Ascending aorta (tissue), 2 donors: ENCODE results near the gene GNAQ. TPM values are rescaled to one million over a fixed set of nuclear protein-coding genes. Genes with fewer than 3 reads are reported as not detected.
A peak's percentile ranks its signal among the peaks of the same experiment; 100 is the strongest.

ENCODE experiments used
- DNase-seq, 2 donors: peaks; one replicate each; pipeline ENCODE4 v3.0.0-alpha.2; 2019; ENCODE audit warnings: low spot score in 2 of 2
- H3K27ac ChIP-seq, 2 donors: fragments of 200-600 bp; sonication (generic); one replicate each; pipeline ENCODE4 v1.5.1; 2016 to 2017; ENCODE audit warnings: mild to moderate bottlenecking in 1 of 2
- H3K27me3 ChIP-seq: fragments of 200-600 bp; sonication (generic); one replicate; pipeline ENCODE4 v1.5.1; 2017
- H3K36me3 ChIP-seq, 2 donors: fragments of 200-600 bp; sonication (generic); one replicate each; pipeline ENCODE4 v1.5.1; 2016
- H3K4me1 ChIP-seq, 2 donors: fragments of 200-600 bp; sonication (generic); one replicate each; pipeline ENCODE4 v1.5.1; 2016 to 2017; ENCODE audit warnings: mild to moderate bottlenecking in 1 of 2
- H3K4me3 ChIP-seq, 2 donors: fragments of 200-600 bp; sonication (generic); one replicate each; pipeline ENCODE4 v1.5.1; 2016 to 2017; ENCODE audit warnings: mild to moderate bottlenecking in 1 of 2
- H3K9me3 ChIP-seq, 2 donors: fragments of 200-600 bp; sonication (generic); one replicate each; pipeline ENCODE4 v1.5.1; 2016
- intact Hi-C: fragments of 100-400 bp; cut with DNase I; formaldehyde crosslinking; loops from one replicate; pipeline ENCODE4 v1.15.1; 2023
- total RNA-seq: library from RNA; depleted of rRNA; stranded (reverse); fragments of >200 nt; gene quantifications from one replicate; pipeline ENCODE4 v1.1.0, GENCODE V29; 2016
- TF ChIP-seq, protein P1 (sequence below), 3 experiments: fragments of 200-600 bp in 2 of 3; fragments of 450-650 bp in 1 of 3; sonication (generic) in 2 of 3; IDR thresholded peaks; one replicate each; pipeline ENCODE4 v1.5.1; 2016 to 2019; ENCODE audit warnings: antibody characterized with exemption in 3 of 3, mild to moderate bottlenecking in 1 of 3, moderate library complexity in 1 of 3

GNAQ gene
- total RNA-seq, 1 donor from 2014 or later: 29.2 TPM

DNA sequence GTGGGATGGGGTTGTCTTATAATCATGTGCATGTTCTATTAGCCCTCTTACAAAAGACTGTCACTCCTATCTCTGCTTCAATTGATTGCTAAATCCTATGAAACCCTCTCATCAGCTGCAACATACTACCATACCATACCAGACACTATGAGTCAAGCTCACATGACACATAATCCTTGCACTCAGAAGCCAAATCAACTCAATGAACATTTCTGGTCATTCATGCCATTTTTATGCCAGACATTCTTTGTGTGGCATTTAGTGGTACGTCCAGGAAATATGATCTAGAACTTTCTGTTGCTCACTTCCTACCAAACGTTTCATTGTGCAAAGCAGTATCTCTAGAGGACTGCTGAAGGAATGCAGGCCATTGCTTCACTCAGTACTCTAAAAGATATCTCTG lies 224.3 kb downstream of the GNAQ start:
- intact Hi-C loops: loop anchor here (5.0 kb wide), 1 partner anchor 40 kb away; no protein-coding TSS in a partner anchor
- Histone ChIP-seq H3K4me1 (no peaks in the 10 kb centered on the region), H3K36me3 (no peaks in the 10 kb centered on the region), H3K27me3 (no peaks in the 10 kb centered on the region), H3K9me3 (no peaks in the 10 kb centered on the region), H3K4me3 (no peak overlapping the region), H3K27ac (peak overlapping the region in 1 of 2 donors; percentile 17)
- TF ChIP-seq, protein P1, sequence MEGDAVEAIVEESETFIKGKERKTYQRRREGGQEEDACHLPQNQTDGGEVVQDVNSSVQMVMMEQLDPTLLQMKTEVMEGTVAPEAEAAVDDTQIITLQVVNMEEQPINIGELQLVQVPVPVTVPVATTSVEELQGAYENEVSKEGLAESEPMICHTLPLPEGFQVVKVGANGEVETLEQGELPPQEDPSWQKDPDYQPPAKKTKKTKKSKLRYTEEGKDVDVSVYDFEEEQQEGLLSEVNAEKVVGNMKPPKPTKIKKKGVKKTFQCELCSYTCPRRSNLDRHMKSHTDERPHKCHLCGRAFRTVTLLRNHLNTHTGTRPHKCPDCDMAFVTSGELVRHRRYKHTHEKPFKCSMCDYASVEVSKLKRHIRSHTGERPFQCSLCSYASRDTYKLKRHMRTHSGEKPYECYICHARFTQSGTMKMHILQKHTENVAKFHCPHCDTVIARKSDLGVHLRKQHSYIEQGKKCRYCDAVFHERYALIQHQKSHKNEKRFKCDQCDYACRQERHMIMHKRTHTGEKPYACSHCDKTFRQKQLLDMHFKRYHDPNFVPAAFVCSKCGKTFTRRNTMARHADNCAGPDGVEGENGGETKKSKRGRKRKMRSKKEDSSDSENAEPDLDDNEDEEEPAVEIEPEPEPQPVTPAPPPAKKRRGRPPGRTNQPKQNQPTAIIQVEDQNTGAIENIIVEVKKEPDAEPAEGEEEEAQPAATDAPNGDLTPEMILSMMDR (IDR thresholded peaks at IDR 0.05): no peak
- DNase-seq: no peak

DNA sequence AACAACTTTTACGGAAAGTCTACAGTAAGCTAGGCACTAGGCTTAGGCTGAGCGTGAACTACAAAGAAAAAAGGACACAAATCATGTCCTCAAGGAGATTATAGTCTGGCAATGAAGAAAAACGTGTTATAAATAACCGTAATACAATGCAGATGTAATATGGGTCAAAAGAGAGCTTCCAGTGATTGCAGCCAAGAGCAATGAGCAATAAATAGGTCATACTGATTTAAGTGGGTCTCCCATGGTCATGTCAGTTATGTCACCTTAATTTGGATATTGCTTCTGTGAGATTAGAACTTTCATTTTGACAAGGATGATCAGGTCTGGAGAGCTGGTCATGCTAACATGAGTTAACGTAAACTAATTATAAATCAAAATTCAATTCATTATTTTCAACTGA lies 224.9 kb downstream of the GNAQ start:
- H3K27ac ChIP-seq: no peak overlapping the region
- TF ChIP-seq, protein P1 (IDR thresholded peaks at IDR 0.05): no peak
- H3K27me3 ChIP-seq: no peaks in the 10 kb centered on the region
- no peaks in the 10 kb centered on the region for H3K9me3 ChIP-seq
- DNase-seq: no peak
- H3K4me3 ChIP-seq: no peak overlapping the region
- H3K4me1 ChIP-seq: no peaks in the 10 kb centered on the region
- intact Hi-C loops: loop anchor here (5.0 kb wide), 1 partner anchor 41 kb away; no protein-coding TSS in a partner anchor
- no peaks in the 10 kb centered on the region for H3K36me3 ChIP-seq

DNA sequence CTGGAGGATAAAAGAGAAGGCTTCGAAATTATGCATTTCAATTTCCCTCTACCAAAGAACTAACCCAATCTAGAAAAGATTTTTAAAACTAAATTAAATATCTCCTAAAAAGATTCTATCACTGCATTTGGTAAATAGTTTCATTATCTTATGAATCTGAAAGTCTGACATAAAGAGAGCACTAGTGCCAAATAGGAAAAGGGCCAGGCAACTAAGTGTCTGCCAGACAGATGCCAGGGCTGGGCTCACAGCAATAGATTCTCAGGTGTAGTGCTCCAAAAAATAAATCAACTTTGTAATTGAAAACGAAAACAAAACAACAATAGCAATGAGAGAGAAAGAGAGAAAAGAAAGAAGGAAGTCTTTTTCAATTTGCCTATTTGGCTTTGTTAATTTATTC lies 225.8 kb downstream of the GNAQ start:
- TF ChIP-seq, protein P1 (IDR thresholded peaks at IDR 0.05): no peak
- intact Hi-C loops: loop anchor here (5.0 kb wide), 1 partner anchor 41 kb away; no protein-coding TSS in a partner anchor
- no peaks in the 10 kb centered on the region for H3K4me1 ChIP-seq
- H3K4me3 ChIP-seq: no peak overlapping the region
- H3K27me3 ChIP-seq: no peaks in the 10 kb centered on the region
- no peak overlapping the region for H3K27ac ChIP-seq
- H3K36me3 ChIP-seq: no peaks in the 10 kb centered on the region
- no peak for DNase-seq
- H3K9me3 ChIP-seq: no peaks in the 10 kb centered on the region

DNA sequence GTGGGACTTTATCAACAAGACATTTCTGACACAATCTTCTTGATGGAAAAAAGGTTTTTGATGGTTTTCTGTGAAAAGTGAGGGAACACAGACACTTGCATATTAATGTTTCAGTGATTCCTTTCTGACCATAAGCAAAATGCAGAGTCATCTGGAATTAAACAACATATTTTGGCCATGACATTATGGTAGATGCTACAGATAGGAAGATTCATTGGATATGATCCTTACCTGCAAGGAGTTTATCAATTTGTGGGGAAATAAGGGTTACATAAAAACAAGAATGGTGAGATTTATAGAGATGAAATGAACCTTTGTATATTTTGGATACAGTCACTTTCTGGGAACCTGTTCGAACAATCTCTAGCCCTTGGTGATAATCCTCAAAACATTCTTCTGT lies 228.2 kb downstream of the GNAQ start:
- DNase-seq: no peak
- Histone ChIP-seq H3K4me3 (no peak overlapping the region), H3K27ac (no peak overlapping the region), H3K9me3 (no peaks in the 10 kb centered on the region), H3K36me3 (no peaks in the 10 kb centered on the region), H3K4me1 (no peaks in the 10 kb centered on the region), H3K27me3 (no peaks in the 10 kb centered on the region)
- TF ChIP-seq, protein P1 (IDR thresholded peaks at IDR 0.05): no peak
- intact Hi-C loops: no loop called here

DNA sequence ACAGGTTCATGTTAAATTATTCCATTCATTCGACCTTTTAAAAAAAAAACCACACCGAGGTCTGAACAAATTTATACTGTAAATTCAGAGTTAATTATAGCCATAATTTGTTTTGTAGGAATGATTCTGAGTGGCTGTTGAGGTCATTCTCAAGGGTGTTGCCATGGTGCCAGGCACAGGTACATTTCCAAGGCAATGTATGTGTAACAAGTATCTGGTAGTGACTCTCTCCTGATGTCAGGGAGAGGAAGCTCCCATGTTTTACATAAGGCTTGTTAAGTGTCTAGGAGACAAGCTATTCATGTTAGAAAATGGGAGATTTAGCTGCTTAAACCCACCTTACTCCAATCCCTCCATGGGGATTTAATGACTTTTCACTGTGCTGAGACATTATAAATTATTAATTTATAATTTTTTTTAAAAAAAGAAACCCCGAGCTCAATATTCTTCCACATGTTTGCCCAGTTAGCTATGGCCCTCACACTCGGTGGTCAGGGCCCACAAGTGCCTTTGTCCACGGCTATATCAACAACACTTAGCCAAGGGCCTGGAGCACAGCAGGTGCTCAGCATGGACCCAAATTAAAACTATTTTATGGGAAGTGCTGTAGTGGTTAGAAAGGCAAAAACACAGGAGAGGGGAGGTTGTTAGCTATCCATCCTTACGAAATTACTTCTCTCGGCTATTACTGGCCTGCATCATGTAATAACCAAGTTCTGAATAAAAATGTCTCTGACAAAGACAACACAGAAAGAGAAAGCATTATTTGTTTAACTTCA lies 228.9 kb downstream of the GNAQ start:
- Histone ChIP-seq H3K4me3 (no peak overlapping the region), H3K27me3 (no peaks in the 10 kb centered on the region), H3K27ac (no peak overlapping the region), H3K4me1 (no peaks in the 10 kb centered on the region), H3K9me3 (no peaks in the 10 kb centered on the region), H3K36me3 (no peaks in the 10 kb centered on the region)
- intact Hi-C loops: no loop called here
- TF ChIP-seq, protein P1 (IDR thresholded peaks at IDR 0.05): no peak
- DNase-seq: no peak
